Measurements from ENCODE around the gene CST6.
A peak's percentile ranks its signal among the peaks of the same experiment; 100 is the strongest.
"Not testable (repeated sequence)": the region's sequence is repeated elsewhere in the genome, so short reads cannot be mapped to it uniquely, and the experiment has no call there.

Gene CST6

GRCh38 chr11:66015936-66016792 lies 4.4 kb downstream of the CST6 start:
- no peak for DNase-seq

- no peak for DNase-seq
These were observed 5.0 kb downstream of the CST6 start for GRCh38 chr11:66016793-66017177.

- no peak for DNase-seq
These were observed 5.5 kb downstream of the CST6 start for GRCh38 chr11:66017321-66017720.

GRCh38 chr11:66020212-66020611 lies 8.4 kb downstream of the CST6 start:
- DNase-seq: no peak

DNA sequence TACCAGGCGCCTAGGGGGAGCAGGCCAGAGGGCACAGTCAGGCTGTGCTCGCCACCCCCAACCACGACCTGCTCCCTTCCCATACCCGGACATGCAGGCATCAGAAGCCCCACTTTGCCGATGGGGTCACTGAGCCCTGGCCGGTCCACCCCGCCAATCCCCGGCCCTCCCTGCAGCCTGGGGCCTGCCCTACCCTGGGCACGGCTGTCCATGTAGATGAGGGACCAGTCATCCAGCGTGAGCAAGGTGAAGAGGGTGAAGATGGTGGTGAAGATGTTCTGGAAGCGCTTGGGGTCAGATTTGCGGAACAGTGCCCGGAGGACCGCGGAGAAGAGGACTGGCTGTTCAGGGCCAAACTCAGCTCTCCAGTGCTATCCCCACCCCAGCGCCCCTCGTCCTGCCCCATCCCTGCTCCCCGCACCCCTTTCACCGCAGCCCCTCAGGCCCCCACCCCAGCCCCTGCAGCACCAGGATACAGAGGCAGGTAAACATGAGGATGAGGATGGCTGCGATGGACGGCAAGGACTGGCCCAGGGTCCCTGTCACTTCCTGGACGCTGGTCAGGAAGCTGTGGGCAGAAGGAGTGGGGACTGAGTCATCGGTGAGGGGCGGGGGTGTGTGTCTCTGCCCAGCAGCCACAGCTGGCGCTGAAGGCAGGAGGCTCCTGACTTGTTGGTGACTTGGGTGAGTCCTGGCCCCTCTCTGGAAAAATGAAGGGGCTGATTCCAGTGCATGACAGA lies 9.0 kb downstream of the CST6 start:
- peak; percentile 81 for DNase-seq

DNA sequence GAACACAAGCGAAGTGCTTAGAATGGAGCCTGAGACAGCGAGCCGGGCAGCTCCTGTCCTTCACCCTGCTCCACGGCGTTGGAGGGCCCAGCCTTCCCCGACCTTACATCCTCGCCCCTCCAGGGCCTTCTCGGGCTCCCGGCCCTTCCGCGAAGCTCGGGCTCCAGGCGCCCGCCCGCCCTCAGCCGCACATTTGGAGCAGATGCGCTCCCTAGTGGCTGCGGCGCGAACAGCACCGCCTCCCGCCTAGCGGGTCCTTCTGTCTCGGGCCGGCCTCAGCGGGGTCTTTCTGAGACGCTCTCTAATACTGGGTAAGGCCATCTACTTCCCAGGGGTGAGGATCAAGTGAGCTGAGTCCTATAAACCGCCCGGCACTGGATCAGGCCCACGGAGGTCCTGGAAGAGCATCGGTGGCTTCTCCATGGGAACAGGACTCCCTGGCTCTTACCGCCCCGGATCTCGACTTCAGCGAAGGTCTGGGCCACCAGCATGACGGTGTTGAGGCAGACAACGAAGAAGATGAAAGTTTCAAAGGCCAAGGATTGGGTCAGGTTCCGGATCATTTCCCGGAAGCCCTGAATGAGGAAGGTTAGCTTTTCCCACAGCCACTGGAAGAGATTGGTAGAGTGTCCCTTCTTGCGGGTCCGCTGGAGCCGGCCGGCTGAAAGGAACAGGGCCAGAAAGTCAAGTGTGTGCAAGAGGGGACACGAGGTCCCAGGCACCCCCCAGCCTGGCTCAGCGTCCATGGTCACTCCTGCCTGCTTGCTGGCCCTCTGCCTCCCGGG lies 10.8 kb downstream of the CST6 start:
- DNase-seq: peak; percentile 20

DNA sequence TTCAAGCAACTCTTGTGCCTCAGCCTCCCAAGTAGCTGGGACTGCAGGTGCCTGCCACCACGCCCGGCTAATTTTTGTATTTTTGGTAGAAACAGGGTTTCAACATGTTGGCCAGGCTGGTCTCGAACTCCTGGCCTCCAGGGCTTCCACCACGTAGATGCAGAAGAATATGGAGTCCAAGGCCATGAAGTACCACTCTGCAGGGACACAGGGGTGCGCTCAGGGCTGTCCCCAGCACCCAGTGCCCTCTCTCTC lies 11.3 kb downstream of the CST6 start:
- DNase-seq: not testable (repeated sequence)

DNA sequence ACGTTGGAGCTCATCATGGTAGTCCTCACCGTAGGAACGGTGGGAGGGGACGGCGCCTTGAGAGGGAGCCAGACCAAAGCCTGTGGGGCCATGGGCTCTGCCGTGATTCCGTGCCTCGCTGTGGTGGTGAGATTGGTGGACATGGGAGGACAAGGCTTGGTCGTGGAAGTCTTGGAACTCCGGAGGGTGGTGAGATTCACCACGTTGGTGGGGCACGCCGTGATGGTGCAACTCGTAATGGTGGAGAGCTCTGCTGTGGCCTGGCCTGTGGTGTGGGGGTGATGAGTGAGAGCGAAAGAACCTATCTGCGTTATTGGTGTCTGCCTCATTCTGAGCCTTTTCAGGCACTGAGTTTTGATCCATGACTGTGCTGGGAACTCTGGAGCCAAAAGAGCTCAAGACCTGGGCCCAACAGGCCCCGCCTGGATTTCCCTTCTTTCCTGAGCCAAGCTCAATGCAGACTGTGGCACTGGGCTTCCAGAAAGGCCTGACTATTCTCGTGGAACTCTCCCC lies 14.3 kb downstream of the CST6 start, which contains the start of gene CATSPER1:
Gene CATSPER1 (minus strand): TSS at position 463 of the 513 bp plus-strand sequence. CDS start 100 bp downstream, at position 363.
- DNase-seq: no peak

DNA sequence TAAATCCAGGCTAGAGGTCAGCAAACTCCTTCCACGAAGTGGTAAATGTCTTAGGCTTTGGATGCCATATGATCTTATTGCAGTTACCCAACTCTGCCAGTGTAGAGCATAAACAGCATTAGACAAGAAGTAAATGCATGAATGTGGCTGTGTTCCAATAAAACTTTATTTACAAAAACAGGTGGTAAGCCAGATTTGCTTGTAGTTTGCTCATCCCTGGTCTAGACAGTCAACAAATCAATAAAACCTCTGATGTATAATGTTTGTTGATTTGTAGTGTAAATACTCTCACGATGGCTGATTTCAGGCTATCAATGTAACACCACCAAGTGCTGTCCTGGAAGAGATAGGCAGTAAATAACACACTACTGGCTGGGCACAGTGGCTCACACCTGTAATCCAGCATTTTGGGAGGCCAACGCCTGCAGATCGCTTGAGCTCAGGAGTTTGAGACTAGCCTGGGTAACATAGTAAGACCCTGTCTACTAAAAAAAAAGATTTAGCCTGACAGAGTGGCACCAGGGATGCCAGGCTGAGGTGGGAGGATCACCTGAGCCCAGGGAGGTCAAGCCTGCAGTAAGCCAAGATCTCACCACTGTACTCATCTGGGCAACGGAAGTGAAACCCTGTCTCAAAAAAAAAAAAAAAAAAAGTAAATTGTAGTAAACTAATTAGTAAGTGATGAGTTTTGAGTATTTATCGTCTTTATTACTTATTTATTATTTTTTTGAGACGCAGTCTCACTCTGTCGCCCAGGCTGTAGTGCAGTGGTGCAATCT lies 21.3 kb downstream of the CST6 start:
- no peak for DNase-seq

DNA sequence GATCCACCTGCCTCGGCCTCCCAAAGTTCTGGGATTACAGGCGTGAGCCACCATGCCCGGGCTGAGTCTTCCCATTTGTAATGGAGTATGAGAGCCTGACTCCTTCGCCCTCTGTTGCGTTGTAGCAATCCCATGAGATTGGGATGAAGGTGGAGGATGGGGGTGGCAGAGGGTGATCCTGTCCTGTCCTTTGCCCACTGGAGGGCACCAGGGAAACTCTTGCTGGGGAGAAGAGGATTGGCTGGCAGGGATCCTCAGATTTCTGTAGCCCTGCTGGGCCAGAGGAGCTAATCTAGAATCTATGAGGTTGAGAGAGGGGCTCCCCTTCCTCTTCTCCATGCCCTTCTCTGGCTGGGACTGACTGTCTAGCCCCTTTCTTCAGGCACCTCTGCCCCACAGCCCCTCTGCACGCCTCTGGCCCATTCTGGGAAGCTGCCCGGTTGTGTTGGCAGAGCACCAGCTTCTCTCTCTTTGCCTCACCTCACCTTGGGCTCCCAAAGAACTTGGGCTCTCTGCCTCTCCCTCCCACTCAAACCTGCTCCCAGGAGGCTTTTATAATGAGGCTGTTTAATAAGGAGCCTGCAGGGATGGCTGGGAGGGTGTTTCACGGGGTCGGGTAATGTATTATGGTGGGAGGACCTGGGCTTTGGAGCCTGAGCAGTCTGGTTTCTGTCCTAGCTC lies 24.0 kb downstream of the CST6 start:
- no peak for DNase-seq

GRCh38 chr11:66036334-66036710 lies 24.5 kb downstream of the CST6 start:
- DNase-seq: no peak

GRCh38 chr11:66037327-66037726 lies 25.5 kb downstream of the CST6 start:
- DNase-seq: no peak

GRCh38 chr11:66039765-66040164 lies 28.0 kb downstream of the CST6 start:
- DNase-seq: no peak

DNA sequence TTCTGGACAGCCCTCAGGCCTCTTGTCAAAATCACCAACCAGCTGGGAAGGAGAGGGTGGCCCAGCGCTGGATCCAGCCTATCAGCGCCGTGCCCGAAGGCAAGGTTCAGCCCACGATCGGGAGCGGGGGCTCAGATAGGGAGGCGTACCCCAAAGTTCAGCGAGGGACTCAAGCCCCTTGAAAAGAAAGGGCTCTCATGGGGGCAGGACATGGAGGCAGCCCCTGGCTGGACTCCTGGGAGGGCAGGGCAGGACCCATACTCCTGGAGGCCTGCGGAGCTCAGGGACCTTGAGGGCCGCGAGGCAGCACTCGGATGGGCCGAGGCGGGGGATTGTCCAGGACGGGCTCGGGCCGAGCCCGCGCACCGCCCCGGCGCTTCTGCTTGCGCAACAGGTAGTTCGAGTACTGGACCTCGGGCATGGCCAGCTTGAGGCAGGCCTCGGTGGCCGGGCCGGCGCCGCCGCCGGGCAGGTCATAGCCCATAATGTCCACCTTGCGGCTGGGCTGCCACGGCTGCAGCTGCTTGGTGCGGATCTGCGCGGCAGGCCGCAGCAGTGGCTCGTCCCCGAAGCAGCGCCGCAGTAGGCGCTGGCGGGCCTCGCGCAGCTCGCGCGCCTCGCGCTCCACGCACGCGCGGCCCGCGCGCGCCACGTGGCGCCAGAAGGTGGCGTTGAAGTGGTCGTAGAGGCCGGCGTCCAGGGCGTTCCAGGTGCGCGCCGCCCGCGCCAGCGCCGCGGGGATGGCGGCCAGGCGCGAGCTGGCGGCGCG lies 30.6 kb downstream of the CST6 start:
- no peak for DNase-seq

DNA sequence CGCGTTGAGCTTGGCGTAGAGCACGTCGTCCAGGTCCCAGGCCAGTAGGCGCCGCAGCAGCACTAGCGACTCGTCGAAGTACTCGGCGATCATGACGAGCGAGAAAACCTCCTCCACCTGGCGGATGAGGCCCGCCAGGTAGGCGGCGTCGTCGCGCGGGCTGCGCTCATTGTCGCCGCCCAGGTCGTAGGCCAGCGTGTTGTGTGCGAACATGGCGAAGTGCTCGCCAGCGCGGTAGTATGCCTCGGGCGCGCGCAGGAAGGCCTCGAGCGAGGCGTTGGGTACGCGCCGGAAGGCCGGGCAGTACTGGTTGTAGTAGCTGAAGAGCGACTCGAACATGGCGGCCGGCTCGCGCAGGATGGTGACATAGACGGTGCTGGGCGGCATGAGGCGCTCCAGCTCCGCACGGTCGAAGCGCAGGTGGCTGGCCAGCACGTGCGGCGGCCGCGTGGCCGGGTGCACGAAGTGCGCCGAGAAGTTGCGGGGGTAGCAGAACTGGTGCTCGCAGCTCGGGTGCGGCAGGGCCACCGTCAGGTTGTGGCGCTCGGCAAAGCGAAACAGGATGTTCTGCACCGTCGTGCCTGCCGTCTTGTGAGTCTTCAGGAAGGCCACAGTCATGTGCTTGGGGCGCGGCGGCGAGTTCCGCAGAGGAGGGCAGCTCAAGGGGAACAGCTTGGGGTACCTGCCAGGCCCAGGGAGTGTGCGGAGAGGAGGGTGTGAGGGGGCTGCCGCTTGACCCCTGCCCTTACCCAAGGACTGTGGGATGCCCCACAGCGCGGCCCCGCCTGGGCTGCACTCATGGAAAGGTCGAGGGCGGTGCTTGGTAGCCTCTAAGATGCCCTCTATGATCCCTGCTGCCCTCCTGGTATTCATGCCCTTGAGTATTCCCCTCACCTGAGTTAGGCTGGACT lies 31.4 kb downstream of the CST6 start:
- no peak for DNase-seq

DNA sequence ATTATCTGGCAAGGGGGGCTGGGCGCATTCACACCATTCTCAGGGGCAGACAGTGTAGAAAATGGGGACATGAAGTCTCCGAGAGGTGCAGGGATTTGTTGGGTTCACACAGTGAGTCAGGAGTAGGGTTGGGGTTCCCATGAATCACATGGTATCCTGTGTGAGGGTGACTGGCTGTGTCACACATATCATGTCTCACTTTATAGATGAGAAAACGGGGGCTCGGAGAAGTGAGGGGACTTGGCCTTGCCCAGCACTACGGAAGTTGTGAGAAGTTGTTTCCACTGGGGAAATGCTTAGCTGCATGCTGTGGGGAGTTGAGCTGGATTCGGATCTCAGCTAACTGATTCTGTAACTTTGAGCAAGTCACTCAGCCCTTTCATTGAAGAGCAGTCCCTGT lies 32.9 kb downstream of the CST6 start:
- peak; percentile 52 for DNase-seq

DNA sequence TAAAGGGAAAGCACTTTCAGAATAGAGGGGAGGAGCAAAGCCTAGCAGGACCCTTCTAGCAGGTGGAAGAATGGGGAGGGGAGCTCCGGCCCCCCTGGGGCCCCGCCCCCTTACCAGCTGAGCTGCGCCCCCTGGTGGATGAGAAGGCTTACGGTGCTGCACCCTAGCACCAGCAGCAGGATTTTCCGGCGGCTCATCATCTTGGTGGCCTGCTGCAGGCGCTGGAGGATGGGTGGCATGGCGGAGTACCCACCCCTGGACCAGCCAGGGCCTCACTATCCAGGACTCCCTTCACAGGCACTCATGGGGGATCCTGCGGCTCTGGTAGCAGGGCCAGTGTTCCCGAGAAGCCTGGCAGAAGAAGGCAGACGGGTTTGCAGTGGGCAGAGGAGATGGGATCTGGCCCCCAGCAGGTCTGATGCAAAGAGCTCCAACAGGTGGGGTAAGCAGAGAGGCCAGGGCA lies 33.4 kb downstream of the CST6 start:
- peak; percentile 64 for DNase-seq

- no peak for DNase-seq
These were observed 35.1 kb downstream of the CST6 start for GRCh38 chr11:66046901-66047300.

DNA sequence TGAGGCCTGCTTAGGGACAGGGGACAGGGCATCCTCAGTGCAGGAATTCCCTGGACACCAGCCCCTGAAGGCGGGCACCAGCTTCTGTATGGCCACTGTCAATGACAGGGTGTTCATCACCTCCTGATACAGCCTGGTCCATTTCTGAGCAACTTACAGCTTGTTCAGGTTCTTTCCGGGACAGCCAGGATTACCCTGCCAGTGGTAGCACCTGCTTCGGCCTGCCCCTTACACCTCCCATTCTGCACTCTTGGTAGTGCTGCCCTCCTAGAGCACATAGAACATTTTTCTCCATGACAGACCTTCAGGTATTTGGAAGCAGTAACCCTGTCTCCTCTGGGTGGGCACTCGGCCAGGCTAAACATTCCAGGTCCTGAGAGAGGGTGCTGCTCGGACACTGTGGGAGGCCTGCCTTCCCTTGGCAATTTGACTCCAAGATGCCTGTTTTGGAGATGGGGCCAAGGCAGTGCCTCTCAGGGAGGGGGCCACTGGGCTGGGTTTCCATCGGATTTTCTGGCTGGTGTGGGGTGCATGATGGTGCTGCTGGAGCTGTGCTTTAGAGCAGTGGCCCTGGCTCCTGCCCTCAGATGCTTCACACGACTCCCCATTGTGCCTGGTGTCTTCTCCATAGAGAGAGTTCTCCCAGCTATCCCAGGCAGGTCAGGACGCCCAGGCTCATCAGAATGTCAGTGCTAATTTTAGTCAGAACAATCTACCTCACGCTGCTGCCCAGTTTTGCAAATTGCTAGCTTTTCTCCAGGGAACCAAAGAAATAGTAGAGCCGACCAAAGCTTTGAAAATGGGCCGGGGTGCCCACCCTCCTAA lies 35.9 kb downstream of the CST6 start:
- DNase-seq: no peak
